Liver (tissue), 9 donors: ENCODE data around the gene HDAC10. TPM values are rescaled to one million over a fixed set of nuclear protein-coding genes. Genes with fewer than 3 reads are reported as not detected.

ENCODE experiments used
- DNase-seq: peaks from one replicate; pipeline ENCODE4 v3.0.0-alpha.2; 2017; ENCODE audit warnings: low spot score
- H3K27ac ChIP-seq, 2 donors: one replicate each; pipeline ENCODE4 v1.7.0; 2013; ENCODE audit warnings: inconsistent platforms in 2 of 2, low read length in 2 of 2, control low read depth in 1 of 2, low read depth in 1 of 2, mild to moderate bottlenecking in 1 of 2
- H3K27me3 ChIP-seq, 4 donors: one replicate each; pipeline versions ENCODE4 v1.6.1 to v1.7.0; 2013; ENCODE audit warnings: low read length in 3 of 4, inconsistent platforms in 1 of 4, mild to moderate bottlenecking in 1 of 4, moderate library complexity in 1 of 4; ENCODE audit not compliant: control insufficient read depth in 4 of 4, insufficient read depth in 4 of 4
- H3K36me3 ChIP-seq, 4 donors: one replicate each; pipeline versions ENCODE4 v1.6.1 to v1.7.0; 2013; ENCODE audit warnings: low read length in 3 of 4, mild to moderate bottlenecking in 3 of 4, low read depth in 1 of 4, moderate library complexity in 1 of 4; ENCODE audit not compliant: control insufficient read depth in 4 of 4, insufficient read depth in 3 of 4
- H3K4me1 ChIP-seq, 4 donors: one replicate each; pipeline versions ENCODE4 v1.6.1 to v1.7.0; 2013; ENCODE audit warnings: low read length in 3 of 4, mild to moderate bottlenecking in 3 of 4, moderate library complexity in 1 of 4; ENCODE audit not compliant: control insufficient read depth in 4 of 4, insufficient read depth in 4 of 4
- H3K4me3 ChIP-seq, 3 donors: one replicate each; pipeline versions ENCODE4 v1.6.1 to v1.7.0; 2013; ENCODE audit warnings: low read length in 3 of 3, control low read depth in 1 of 3, low read depth in 1 of 3, mild to moderate bottlenecking in 1 of 3
- H3K9ac ChIP-seq, 2 donors: one replicate each; pipeline ENCODE4 v1.7.0; 2013; ENCODE audit warnings: low read length in 2 of 2, mild to moderate bottlenecking in 2 of 2, moderate library complexity in 2 of 2, control low read depth in 1 of 2, low read depth in 1 of 2
- H3K9me3 ChIP-seq, 4 donors: one replicate each; pipeline versions ENCODE4 v1.6.1 to v1.7.0; 2013; ENCODE audit warnings: low read length in 3 of 4; ENCODE audit not compliant: control insufficient read depth in 4 of 4
- EGR1 ChIP-seq, 2 donors: IDR thresholded peaks; 2 replicates each; pipeline ENCODE4 v1.6.1; 2016 to 2018; ENCODE audit warnings: antibody characterized with exemption in 2 of 2, low read depth in 2 of 2
- FOXA1 ChIP-seq: IDR thresholded peaks from 2 replicates; pipeline ENCODE4 v1.6.1; 2016; ENCODE audit warnings: antibody characterized with exemption
- FOXA2 ChIP-seq: IDR thresholded peaks from 2 replicates; pipeline ENCODE4 v1.6.1; 2016; ENCODE audit warnings: antibody characterized with exemption
- GABPA ChIP-seq, 2 donors: IDR thresholded peaks in 1 of 2; conservative IDR thresholded peaks in 1 of 2; 2 replicates each; pipeline ENCODE4 v1.6.1; 2016; ENCODE audit warnings: antibody characterized with exemption in 2 of 2, mild to moderate bottlenecking in 1 of 2, moderate library complexity in 1 of 2
- HNF4A ChIP-seq, 2 donors: conservative IDR thresholded peaks; 2 replicates each; pipeline ENCODE4 v1.6.1; 2016; ENCODE audit warnings: antibody characterized with exemption in 2 of 2, mild to moderate bottlenecking in 2 of 2
- HNF4G ChIP-seq: IDR thresholded peaks from 2 replicates; pipeline ENCODE4 v1.6.1; 2016; ENCODE audit warnings: antibody characterized with exemption
- JUND ChIP-seq, 2 donors: IDR thresholded peaks; 2 replicates each; pipeline ENCODE4 v1.6.1; 2016; ENCODE audit warnings: antibody characterized with exemption in 2 of 2
- RAD21 ChIP-seq, 2 donors: IDR thresholded peaks; 2 replicates each; pipeline ENCODE4 v1.6.1; 2016; ENCODE audit warnings: antibody characterized with exemption in 2 of 2, mild to moderate bottlenecking in 2 of 2
- REST ChIP-seq: IDR thresholded peaks from 2 replicates; pipeline ENCODE4 v1.6.1; 2016; ENCODE audit warnings: antibody characterized with exemption, mild to moderate bottlenecking
- SP1 ChIP-seq: IDR thresholded peaks from 2 replicates; pipeline ENCODE4 v1.6.1; 2018; ENCODE audit warnings: antibody characterized with exemption, mild to moderate bottlenecking
- YY1 ChIP-seq: IDR thresholded peaks from 2 replicates; pipeline ENCODE4 v1.6.1; 2016; ENCODE audit warnings: antibody characterized with exemption, mild to moderate bottlenecking
- WGBS: extraction: QIAGEN DNeasy Blood & Tissue Kit; methylation state at CpG from one replicate; pipeline ENCODE4 v1.1.7; 2013; 5-methylcytosine and 5-hydroxymethylcytosine counted together
- polyA plus RNA-seq, 2 donors: library from polyadenylated mRNA; stranded (reverse) in 1 of 2; unstranded in 1 of 2; fragments of 200-250 nt in 1 of 2; fragments of >200 nt in 1 of 2; fragmentation: Nextera tagmentation in 1 of 2; extraction: Ambion mirVana in 1 of 2; gene quantifications; one replicate each; pipeline versions ENCODE4 v1.2.1 to v1.2.3, GENCODE V29; 2013 to 2015
- total RNA-seq, 2 donors: library from RNA; depleted of rRNA; stranded (reverse); fragments of >200 nt; gene quantifications; one replicate each; pipeline ENCODE4 v1.2.3, GENCODE V29; 2014
- TF ChIP-seq, protein P1 (sequence below): IDR thresholded peaks from 2 replicates; pipeline ENCODE4 v1.6.1; 2016; ENCODE audit warnings: antibody characterized with exemption
- TF ChIP-seq, protein P2 (sequence below): IDR thresholded peaks from 2 replicates; pipeline ENCODE4 v1.6.1; 2016; ENCODE audit warnings: antibody characterized with exemption
- donor health status: healthy.
- donor health status: healthy.
- donor health status: healthy.
- donor health status: healthy.
- donor health status: healthy.

The HDAC10 gene
- total and polyA plus RNA-seq, 4 donors, result 6.2 to 18.2 (median 13.6) TPM

DNA sequence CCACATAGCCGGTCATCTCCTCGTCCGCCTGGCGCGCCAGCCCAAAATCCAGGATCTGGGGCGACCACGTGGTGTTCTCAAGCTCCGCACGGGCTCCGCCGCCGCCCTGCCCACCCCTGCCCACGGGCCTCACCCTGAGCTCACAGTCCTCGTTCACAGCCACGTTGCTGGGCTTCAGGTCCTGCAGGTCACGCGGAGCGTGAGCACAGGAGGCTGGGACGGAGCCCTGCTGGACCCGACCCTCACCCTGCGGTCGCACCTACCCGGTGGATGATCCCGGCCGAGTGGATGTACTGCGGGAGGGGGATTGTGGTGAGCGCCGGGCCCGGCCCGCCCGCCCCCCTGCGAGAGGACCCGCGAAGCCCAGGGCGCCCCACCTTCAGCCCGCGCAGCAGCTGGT lies 15.9 kb upstream of the HDAC10 start (continued):
- TF ChIP-seq, protein P1, sequence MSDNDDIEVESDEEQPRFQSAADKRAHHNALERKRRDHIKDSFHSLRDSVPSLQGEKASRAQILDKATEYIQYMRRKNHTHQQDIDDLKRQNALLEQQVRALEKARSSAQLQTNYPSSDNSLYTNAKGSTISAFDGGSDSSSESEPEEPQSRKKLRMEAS, result no peak
- TF ChIP-seq JUND (IDR thresholded peaks at IDR 0.05) (no peak), HNF4A (conservative IDR thresholded peaks at IDR 0.05) (no peak), SP1 (no peak)

GRCh38 chr22:50264946-50265669 lies 14.0 kb upstream of the HDAC10 start:
- no peak overlapping the region for H3K9ac ChIP-seq
- H3K27me3 ChIP-seq, result no peaks in the 10 kb centered on the region
- no peak for DNase-seq
- H3K4me3 ChIP-seq, result no peak overlapping the region
- TF ChIP-seq, protein P2, sequence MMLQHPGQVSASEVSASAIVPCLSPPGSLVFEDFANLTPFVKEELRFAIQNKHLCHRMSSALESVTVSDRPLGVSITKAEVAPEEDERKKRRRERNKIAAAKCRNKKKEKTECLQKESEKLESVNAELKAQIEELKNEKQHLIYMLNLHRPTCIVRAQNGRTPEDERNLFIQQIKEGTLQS, result no peak
- TF ChIP-seq FOXA2, result no peak
- TF ChIP-seq SP1, result no peak
- TF ChIP-seq YY1, result no peak
- TF ChIP-seq HNF4G, result no peak
- no peak for TF ChIP-seq RAD21 (IDR thresholded peaks at IDR 0.05)
- no peak for TF ChIP-seq EGR1 (IDR thresholded peaks at IDR 0.05; ENCODE audit: low read depth in 2 of 2)
- TF ChIP-seq GABPA (IDR thresholded peaks at IDR 0.05 in 1 of 2, conservative IDR thresholded peaks at IDR 0.05 in 1 of 2), result no peak
- TF ChIP-seq REST, result no peak
- no peaks in the 10 kb centered on the region for H3K36me3 ChIP-seq
- H3K4me1 ChIP-seq, result peaks cover 19 to 44% (median 33%) of the 10 kb centered on the region in 4 donors
- H3K9me3 ChIP-seq, result no peaks in the 10 kb centered on the region
- H3K27ac ChIP-seq, result no peak overlapping the region
- 84% methylated on average over 15 of the region's 15 CpGs for WGBS

- WGBS, result 87% methylated on average over 15 of the region's 15 CpGs
- no peak for DNase-seq
- Histone ChIP-seq H3K9ac (no peak overlapping the region), H3K27me3 (no peaks in the 10 kb centered on the region), H3K27ac (no peak overlapping the region), H3K4me3 (no peak overlapping the region), H3K9me3 (no peaks in the 10 kb centered on the region), H3K36me3 (no peaks in the 10 kb centered on the region), H3K4me1 (peaks cover 19 to 37% (median 27%) of the 10 kb centered on the region in 4 donors)
- no peak for TF ChIP-seq FOXA1
Observed at GRCh38 chr22:50264104-50264745, 13.2 kb upstream of the HDAC10 start.
